Measurements from ENCODE around the gene GAMT.
A peak's percentile ranks its signal among the peaks of the same experiment; 100 is the strongest.
"Not testable (repeated sequence)": the region's sequence is repeated elsewhere in the genome, so short reads cannot be mapped to it uniquely, and the experiment has no call there.

GAMT gene

GRCh38 chr19:1401138-1401888 is at the start of gene GAMT:
GAMT (minus strand) TSS chr19:1401542; CDS start chr19:1401476, 66 bp downstream.
- ATAC-seq: peak; percentile 75 to 78

- peak; percentile 22 to 30 for ATAC-seq
Measured at GRCh38 chr19:1449467-1450442, 48.4 kb upstream of the GAMT start, which contains the start of gene APC2. APC2 (plus strand) TSS chr19:1450121; CDS start chr19:1453002, 2,881 bp downstream.

- ATAC-seq: no peak
Measured at GRCh38 chr19:1447944-1448343, 46.6 kb upstream of the GAMT start.

- ATAC-seq: no peak
Measured at GRCh38 chr19:1447504-1447903, 46.2 kb upstream of the GAMT start.

GRCh38 chr19:1446713-1447481 is 45.6 kb upstream of the GAMT start:
- ATAC-seq: no peak

GRCh38 chr19:1445932-1446712 is 44.8 kb upstream of the GAMT start:
- ATAC-seq: no peak

- peak; percentile 81 to 88 for ATAC-seq
Measured at GRCh38 chr19:1445185-1445931, 44.0 kb upstream of the GAMT start.

- ATAC-seq: no peak
Measured at GRCh38 chr19:1441677-1442438, 40.5 kb upstream of the GAMT start.

- ATAC-seq: no peak
Measured at GRCh38 chr19:1441022-1441426, 39.7 kb upstream of the GAMT start.

- ATAC-seq: no peak
Measured at GRCh38 chr19:1440418-1440801, 39.1 kb upstream of the GAMT start.

GRCh38 chr19:1439525-1440417 is 38.4 kb upstream of the GAMT start:
- ATAC-seq: not testable (repeated sequence)

GRCh38 chr19:1438933-1439354 is 37.6 kb upstream of the GAMT start:
- peak; percentile 4 to 5 for ATAC-seq

GRCh38 chr19:1438035-1438932 is 36.9 kb upstream of the GAMT start, which contains the start of gene RPS15:
RPS15 (plus strand) TSS chr19:1438396; CDS start chr19:1438426, 30 bp downstream.
- ATAC-seq: peak; percentile 83 to 84

- no peak for ATAC-seq
Measured at GRCh38 chr19:1437609-1438008, 36.3 kb upstream of the GAMT start.

- no peak for ATAC-seq
Measured at GRCh38 chr19:1435378-1435989, 34.1 kb upstream of the GAMT start.

- no peak for ATAC-seq
Measured at GRCh38 chr19:1434577-1435060, 33.3 kb upstream of the GAMT start.

GRCh38 chr19:1434040-1434366 is 32.7 kb upstream of the GAMT start:
- ATAC-seq: no peak

Data from activated CD4-positive, CD25-positive, alpha-beta regulatory T cell treated with anti-CD3 and anti-CD28 coated beads, Interleukin-2, amount 50 U/mL, for 24 hours (primary cell).